ENCODE data around the gene LCN9.

GRCh38 chr9:135706288-135706687 is 43.2 kb downstream of the LCN9 start:
- no peak for TF ChIP-seq ZMAT4 (CRISPR knock-in tag; IDR thresholded peaks at IDR 0.05)
- TF ChIP-seq, protein P1, sequence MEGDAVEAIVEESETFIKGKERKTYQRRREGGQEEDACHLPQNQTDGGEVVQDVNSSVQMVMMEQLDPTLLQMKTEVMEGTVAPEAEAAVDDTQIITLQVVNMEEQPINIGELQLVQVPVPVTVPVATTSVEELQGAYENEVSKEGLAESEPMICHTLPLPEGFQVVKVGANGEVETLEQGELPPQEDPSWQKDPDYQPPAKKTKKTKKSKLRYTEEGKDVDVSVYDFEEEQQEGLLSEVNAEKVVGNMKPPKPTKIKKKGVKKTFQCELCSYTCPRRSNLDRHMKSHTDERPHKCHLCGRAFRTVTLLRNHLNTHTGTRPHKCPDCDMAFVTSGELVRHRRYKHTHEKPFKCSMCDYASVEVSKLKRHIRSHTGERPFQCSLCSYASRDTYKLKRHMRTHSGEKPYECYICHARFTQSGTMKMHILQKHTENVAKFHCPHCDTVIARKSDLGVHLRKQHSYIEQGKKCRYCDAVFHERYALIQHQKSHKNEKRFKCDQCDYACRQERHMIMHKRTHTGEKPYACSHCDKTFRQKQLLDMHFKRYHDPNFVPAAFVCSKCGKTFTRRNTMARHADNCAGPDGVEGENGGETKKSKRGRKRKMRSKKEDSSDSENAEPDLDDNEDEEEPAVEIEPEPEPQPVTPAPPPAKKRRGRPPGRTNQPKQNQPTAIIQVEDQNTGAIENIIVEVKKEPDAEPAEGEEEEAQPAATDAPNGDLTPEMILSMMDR (IDR thresholded peaks at IDR 0.05), result no peak
- no peak for TF ChIP-seq SMAD3 (CRISPR knock-in tag; IDR thresholded peaks at IDR 0.05; ENCODE audit: borderline replicate concordance)
- TF ChIP-seq NFYB (CRISPR knock-in tag; conservative IDR thresholded peaks at IDR 0.05; ENCODE audit: low read depth), result no peak

Measured in WTC11 (cell line).